GM19193 (cell line): ENCODE results near the gene RSPO4.

Source experiments
- POLR2A ChIP-seq: IDR thresholded peaks from 4 replicates; pipeline ENCODE4 v1.6.1; 2011; ENCODE audit not compliant: insufficient read depth, insufficient read length; ENCODE audit errors: extremely low read depth

RSPO4 gene

DNA sequence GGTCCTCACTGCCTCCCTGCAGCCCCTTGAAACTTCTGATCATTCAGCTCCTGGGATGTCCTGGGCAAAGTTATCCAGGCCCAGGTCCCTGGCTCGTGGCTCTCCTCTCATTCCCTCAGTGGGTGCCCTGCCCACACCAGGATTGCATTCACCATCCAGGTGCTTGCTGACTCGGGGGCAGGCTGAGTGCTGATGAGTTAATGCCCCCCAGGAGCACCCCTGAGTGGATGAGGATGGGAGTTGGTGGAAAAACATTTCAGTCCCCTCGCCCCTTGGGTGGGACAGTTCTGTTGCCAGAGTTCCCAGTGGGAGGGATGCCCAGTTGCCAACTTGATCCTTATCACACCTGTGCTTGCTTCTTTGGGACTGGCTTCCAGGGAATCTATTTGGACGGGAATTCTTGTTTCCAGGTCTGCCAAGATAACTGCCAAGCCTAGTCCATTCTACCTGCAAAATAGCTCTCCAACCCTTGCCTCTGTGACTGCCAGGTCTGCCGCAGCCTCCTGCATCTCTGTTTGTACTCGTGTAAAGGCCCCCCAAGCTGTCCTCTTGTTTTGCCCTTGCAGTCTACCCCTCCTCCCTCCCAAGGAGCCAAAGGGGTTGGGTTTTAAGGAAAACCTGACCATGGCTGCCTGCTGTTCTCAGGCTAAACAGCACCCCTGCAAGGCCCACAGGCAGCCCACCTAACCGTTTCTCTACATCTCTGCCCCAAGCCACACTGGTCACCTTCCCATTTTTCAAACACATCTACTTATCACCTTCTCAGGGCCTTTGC, 11.6 kb upstream of the RSPO4 start:
- TF ChIP-seq POLR2A = no peak

DNA sequence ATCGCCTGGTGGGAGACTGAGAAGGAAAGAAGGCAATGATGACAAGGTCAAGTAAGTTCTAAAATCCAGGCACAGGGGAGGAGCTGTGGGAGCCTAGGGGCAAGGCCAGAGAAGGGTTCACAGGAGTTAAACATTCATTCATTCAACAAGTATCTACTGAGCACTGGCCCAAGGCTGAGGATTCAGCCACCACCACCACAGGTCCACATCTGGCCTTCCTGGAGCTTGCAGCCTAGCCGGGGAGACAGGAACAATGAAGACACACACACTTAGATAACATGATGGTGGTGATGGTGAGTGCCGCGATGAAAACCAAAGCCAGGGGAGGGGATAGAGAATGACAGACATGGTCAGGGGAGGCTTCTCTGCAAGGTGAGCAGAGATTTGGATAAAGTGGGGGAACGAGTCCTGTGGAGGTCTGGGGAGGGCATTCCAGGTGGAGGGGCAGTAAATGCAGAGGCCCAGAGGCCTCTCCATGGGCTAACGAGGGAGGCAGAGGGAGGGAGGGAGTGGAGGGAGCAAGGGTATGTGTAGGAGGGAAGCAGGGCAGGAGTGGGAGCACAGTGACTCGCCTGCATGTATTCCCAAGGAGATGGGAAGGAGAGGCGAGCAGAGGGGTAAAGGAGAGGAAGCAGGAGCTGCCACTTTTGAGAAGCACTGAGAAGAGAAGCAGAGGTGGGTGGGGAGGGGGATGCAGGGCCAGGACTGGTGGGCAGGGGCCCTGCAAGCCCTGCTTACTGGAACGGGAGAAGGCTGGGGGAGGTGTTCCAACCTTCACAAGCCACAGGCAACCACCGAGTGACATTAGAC, 10.5 kb upstream of the RSPO4 start:
- TF ChIP-seq POLR2A = no peak

- no peak for TF ChIP-seq POLR2A
Measured at GRCh38 chr20:1010659-1011058, 8.5 kb upstream of the RSPO4 start.

DNA sequence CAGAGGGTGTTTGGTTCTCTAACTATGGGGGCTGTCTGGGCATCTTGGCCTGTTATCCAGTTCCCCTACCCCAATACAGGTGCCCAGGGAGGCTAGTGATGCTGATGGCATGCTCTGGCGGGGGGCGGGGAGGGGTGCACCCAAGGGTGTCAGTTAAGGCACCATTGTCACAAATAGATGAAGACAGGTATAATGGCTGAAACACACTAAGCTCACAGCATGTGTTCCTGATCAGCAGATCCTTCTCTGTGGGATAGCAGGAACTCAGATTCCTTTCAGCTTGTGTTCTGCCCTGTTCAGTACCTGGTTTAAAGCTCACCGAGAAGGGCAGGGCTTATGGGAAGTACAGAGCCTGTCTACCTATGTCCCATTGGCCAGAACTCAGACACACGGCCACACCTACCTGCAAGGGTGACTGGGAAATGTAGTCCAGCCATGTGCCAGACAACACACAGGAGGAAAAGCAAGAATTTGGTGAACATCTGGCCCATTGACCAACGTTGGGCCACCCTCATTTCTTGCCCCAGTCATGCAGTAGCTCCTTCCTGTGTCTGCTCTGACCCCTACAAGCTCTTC, 3.4 kb upstream of the RSPO4 start:
- TF ChIP-seq POLR2A = no peak

- no peak for TF ChIP-seq POLR2A
Measured at GRCh38 chr20:1003920-1004697, 2.0 kb upstream of the RSPO4 start.

GRCh38 chr20:1002682-1003561, 811 bp upstream of the RSPO4 start:
- no peak for TF ChIP-seq POLR2A

GRCh38 chr20:1001116-1001515, 995 bp downstream of the RSPO4 start:
- no peak for TF ChIP-seq POLR2A

DNA sequence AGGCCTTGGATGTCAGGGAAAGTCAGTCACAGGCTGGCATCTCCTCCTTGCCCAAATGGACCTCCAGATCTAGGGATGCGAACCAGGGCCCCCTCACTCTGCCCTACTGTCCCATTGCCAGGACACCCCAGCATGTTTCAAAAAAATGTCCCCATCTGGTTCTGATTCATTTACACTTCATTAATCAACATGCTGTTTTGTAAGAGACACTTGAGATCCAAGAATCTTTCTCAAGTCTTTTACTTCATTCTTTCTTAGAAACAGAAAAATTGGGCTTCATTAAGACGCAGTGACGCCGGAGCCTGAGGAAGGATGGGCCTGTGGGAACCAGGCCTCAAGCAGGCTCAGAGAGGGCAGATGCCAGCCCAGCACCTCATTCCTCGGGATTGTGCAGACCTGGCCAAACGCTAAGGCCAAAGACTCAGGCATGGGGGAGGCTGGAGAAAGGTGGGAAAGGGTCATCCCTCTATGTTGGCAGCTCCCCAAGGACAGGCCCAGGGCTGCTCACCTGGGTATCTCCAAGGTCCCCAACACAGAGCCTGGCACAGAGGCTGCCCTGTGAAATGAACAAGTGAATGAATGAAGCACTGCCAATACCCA, 3.8 kb downstream of the RSPO4 start:
- TF ChIP-seq POLR2A = no peak

DNA sequence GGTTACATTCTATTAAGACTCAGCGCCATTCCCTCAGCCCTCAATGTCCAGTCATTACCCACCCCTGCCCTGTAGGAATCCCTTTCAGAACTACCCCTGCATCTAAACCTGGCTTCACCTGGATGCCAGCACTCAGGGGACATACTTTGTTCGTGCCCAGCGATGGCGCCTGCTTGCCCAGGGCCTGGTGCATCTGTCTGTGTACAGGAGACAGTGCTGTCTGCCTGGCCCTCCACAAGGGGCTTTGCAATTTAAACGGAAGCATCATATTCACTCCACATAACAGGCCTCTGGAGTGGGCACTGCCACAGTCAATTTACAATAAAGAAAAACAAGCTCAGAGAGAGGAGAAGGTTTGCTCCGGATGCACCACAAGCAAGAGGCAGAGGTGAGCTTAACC, 4.6 kb downstream of the RSPO4 start:
- TF ChIP-seq POLR2A = no peak

GRCh38 chr20:997016-997415, 5.1 kb downstream of the RSPO4 start:
- no peak for TF ChIP-seq POLR2A

DNA sequence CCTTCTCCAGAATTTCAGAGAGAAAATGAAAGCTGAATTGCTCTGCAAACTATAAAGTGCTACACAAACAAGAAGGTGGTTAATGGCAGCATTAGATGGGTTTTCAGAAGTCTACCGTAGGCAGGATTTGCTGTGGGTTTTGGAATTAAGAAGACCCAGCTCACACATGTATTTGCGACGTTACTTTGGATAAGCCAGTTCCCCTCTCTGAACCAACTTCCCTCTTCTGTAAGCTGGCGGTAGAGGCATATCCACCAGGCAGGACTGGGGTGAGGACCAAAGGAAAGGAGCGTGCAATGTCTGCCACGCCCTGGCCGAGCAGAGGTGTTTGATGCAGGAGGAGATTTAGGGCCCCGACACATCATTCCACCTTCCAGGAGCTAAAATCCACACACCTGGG, 6.9 kb downstream of the RSPO4 start:
- no peak for TF ChIP-seq POLR2A

GRCh38 chr20:992801-993535, 9.1 kb downstream of the RSPO4 start:
- TF ChIP-seq POLR2A = no peak

DNA sequence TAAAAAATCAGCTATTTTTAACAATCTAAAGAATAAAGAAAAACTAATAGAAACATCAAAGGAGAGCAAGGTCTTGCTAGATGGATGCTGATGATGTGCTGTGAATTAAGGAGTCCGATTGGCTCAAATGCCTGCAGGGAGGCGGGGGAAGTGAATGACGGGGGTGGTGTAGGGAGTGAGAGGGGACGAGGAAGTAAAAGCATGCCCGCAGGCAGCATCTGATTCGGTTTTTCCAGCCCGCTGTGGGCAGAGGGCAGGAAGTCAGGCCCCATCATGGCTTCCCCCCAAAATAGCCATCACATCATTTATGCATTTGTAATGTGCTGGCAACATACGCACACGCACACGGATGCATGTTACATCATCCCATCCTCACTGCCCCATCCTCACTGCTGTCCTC, 10.3 kb downstream of the RSPO4 start:
- TF ChIP-seq POLR2A = no peak
